Choroid plexus epithelial cell (primary cell): ENCODE measurements around the gene FAAP100.
A peak's percentile ranks its signal among the peaks of the same experiment; 100 is the strongest.

Source experiments
- DNase-seq: peaks from one replicate; pipeline ENCODE4 v3.0.0-alpha.2; 2010; ENCODE audit warnings: low read depth
- H3K4me3 ChIP-seq: 2 replicates; pipeline ENCODE4 v1.5.1; 2011; ENCODE audit warnings: low read depth, mild to moderate bottlenecking, control low read depth, low read length, moderate library complexity
- TF ChIP-seq, protein P1 (sequence below): conservative IDR thresholded peaks from 2 replicates; pipeline ENCODE4 v1.5.1; 2011; ENCODE audit warnings: low read depth, mild to moderate bottlenecking, control low read depth, inconsistent platforms, low read length, moderate library complexity

FAAP100 gene, protein sequence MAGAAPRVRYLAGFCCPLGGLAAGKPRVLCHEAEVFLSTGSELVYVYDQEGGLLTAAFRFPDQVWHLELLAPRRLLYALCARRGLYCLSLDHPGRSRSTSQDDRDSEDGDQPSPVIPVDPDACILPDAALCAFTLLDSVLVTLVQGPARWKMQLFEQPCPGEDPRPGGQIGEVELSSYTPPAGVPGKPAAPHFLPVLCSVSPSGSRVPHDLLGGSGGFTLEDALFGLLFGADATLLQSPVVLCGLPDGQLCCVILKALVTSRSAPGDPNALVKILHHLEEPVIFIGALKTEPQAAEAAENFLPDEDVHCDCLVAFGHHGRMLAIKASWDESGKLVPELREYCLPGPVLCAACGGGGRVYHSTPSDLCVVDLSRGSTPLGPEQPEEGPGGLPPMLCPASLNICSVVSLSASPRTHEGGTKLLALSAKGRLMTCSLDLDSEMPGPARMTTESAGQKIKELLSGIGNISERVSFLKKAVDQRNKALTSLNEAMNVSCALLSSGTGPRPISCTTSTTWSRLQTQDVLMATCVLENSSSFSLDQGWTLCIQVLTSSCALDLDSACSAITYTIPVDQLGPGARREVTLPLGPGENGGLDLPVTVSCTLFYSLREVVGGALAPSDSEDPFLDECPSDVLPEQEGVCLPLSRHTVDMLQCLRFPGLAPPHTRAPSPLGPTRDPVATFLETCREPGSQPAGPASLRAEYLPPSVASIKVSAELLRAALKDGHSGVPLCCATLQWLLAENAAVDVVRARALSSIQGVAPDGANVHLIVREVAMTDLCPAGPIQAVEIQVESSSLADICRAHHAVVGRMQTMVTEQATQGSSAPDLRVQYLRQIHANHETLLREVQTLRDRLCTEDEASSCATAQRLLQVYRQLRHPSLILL

DNA sequence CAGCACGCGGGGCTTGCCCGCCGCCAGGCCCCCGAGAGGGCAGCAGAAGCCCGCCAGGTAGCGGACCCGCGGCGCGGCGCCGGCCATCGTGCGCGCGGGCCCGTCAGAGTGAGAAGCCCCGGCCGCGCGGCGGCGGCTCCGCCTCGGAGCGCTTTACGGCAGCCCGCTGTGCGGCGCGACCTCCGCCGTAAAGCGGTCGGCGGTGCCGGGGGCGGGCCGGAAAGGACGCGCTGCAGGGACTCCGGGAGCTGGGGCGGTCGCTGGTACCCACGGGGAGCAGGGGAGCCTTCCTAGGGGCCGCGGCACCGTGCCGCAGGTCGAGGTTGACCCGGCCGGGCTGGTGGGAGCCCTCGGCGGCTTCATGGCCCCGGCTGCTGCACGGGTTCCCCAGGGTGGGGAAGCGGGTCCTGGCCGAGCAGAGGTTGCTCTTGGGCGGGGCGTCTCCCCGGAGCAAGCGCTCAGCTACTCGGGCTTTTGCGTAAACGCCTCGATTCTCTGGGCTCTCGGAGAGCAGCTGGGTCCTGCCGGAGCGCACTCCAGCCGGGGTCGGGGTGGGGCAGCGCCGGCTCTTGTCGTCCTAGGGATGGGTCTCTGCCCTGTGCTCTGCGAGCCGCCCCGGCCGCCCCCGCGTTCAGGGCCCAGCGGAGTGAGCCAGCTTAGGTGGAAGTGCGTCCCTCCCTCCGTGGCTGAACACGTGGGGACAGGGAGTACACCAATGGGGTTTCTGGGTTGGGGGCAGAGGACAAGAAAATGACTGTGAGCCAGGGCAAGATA is at the start of gene FAAP100:
TSS of gene FAAP100 (minus strand) at position 110 of the 774 bp plus-strand sequence. CDS start at position 87, 23 bp downstream.
- peak; percentile 79 for DNase-seq

DNA sequence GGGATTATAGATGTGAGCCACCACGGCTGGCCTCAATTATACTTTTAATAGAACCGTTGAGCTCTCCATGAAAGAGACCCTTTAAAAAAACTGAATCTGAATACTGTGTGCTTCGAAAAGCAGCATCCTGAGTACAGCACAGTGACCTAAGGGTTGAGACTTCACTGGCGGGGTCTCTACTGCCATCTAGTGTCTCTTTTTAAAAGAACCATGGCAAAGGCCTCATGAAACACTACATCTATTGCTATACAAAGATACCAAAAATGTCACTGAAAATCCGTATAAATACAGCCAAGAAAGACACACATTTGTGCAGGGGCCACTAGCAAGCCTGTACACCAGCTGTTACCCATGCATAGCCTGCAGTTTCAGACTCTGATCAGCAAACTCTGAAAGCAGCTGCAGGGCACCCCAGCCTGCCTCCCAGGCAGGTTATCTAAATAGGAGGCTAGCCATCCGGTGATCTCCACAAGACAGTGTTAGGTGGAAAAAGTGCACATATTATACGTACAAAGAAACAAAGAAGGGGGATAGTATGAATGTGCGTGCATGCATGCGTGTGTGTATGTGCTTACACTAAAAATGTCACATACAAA is 49.5 kb upstream of the FAAP100 start:
- TF ChIP-seq, protein P1, sequence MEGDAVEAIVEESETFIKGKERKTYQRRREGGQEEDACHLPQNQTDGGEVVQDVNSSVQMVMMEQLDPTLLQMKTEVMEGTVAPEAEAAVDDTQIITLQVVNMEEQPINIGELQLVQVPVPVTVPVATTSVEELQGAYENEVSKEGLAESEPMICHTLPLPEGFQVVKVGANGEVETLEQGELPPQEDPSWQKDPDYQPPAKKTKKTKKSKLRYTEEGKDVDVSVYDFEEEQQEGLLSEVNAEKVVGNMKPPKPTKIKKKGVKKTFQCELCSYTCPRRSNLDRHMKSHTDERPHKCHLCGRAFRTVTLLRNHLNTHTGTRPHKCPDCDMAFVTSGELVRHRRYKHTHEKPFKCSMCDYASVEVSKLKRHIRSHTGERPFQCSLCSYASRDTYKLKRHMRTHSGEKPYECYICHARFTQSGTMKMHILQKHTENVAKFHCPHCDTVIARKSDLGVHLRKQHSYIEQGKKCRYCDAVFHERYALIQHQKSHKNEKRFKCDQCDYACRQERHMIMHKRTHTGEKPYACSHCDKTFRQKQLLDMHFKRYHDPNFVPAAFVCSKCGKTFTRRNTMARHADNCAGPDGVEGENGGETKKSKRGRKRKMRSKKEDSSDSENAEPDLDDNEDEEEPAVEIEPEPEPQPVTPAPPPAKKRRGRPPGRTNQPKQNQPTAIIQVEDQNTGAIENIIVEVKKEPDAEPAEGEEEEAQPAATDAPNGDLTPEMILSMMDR, result peak; percentile 83
- no peak overlapping the region for H3K4me3 ChIP-seq
- DNase-seq, result peak; percentile 88

More for the DNA sequence above, at the start of gene FAAP100:
- peak within 1 kb of the TSS; percentile 92 for H3K4me3 ChIP-seq
- TF ChIP-seq, protein P1, result no peak

DNA sequence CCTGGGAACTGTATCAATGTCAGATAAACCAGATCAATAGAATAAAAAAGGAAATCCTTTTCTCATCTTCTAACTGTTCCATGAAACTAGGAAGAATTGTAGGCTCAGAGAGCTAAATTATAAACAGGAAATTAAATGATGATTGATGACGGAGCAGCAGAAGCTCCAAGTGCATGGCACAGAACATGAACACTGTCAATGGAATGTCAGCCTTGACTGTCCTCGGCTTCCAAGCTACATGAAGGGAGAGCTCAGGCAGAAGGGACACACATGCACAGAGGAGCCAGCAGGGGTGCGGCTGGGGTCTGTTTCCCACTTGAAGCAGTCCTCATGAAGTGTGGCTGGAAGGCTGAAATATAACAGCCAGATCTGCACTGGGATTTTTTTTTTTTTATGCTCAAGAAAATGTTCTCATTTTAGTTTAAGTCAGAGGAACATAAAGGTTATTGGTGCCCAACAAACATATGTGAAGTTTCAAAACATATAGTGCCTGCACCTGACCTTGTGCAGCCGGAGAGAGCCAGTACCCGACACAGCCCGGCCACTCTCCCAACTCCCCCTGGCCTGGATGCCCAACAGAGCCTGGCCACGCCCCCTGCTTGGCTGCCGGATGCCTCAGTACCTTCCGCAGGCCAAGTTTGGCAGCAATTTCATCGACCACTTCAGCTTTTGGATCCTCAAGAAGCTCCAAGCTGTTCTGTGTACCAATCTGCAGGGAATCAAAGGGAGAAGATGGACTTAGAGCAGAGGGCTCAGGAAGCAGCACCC is 47.8 kb upstream of the FAAP100 start:
- TF ChIP-seq, protein P1, result no peak
- DNase-seq, result peak; percentile 73
- H3K4me3 ChIP-seq, result no peak overlapping the region

DNA sequence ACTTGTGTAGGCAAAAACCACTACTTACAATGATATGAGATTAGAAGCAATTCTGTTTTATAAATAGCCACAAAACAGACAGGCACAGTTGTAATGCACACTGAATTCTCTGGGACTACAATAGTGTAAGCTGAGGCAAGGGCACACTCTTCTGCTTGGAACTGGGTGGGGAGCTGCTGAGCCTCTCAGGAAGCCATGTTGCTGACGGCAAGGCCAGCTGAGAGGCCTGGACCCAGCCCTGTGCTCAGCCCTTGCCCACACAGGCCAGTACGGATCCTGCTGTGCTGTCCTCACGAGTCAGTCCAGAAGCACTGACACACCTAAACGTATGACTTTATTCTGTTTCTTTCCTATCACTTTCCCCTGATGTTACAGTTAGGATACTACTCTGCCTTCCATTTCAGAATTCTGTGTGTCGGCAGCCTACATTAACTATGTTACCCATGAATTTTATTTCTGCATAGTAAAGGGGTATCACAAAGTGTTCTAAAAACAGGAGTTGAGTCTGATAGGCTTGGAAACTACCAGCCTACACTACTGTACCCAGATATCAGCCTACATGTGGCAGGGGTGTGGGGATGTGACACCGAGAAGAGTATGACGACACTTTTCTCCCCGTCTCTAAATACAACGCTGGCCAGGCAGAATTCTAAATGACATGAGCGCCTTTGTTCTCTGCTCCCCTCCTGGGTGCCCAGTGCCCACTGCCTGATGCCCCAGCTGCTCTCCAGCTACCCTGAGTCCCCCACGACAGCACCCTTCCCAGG is 41.1 kb upstream of the FAAP100 start:
- H3K4me3 ChIP-seq, result no peak overlapping the region
- DNase-seq, result no peak
- TF ChIP-seq, protein P1, result no peak

DNA sequence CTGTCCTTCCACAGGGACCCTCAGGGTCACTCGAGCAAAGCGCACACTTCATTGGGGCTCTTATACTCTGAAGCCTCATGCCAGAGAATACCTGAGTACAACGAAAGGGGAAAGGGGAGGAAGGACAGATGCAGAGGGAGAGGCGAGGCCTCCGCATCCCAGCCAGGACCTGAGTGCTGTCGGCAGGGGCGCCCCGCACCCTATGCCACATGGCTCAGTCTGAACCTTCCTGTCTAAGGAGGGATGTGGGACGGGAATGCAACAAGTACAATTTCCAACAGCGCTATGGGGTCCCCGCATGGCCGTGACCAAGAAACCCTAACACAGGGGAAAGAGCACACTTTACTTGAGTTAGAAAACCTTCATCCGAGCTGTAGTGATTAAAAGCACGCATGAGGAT is 39.8 kb upstream of the FAAP100 start:
- no peak for DNase-seq
- no peak overlapping the region for H3K4me3 ChIP-seq
- TF ChIP-seq, protein P1, result no peak
